ENCODE data around the gene SPG21.

Gene SPG21

GRCh38 chr15:64943512-64944225 lies 46.0 kb downstream of the SPG21 start:
- no peak for DNase-seq

GRCh38 chr15:64942356-64942755 lies 47.4 kb downstream of the SPG21 start:
- DNase-seq: no peak

DNA sequence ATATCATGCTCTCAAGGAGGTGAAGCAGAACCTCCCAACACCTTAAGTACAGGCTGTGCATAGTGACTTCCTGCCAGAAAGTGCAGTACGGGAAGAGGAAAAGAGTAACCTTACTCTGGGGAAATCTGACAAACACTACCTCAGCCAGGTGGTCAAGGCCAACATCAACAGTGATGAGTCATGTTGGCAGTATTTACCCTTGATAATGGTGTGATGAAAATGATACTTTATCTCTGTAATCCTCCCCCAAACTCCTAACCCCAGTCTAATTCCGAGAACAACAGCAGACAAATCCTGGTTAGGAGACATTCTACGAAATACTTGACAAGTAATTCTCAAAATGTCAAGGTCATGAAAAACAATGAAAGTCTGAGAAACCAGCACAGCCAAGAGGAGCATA lies 51.5 kb downstream of the SPG21 start:
- DNase-seq: no peak

DNA sequence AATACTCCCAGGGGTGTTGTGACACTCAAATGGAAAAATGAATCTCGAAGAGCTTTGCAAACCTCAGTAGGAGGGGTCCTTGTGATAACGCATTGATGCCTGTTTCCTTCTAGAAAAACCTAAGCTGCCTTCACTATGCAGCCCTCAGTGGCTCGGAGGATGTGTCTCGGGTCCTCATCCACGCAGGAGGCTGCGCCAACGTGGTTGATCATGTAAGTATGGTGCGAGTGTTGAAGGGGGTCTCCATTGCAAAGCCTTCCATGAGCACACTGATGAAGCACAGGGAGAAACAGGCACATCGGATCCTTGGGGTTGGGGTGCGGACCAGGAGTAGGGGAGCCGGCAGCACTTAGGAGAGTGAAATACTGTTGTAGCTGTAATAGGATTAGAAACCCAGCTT lies 55.7 kb downstream of the SPG21 start:
- DNase-seq: no peak

DNA sequence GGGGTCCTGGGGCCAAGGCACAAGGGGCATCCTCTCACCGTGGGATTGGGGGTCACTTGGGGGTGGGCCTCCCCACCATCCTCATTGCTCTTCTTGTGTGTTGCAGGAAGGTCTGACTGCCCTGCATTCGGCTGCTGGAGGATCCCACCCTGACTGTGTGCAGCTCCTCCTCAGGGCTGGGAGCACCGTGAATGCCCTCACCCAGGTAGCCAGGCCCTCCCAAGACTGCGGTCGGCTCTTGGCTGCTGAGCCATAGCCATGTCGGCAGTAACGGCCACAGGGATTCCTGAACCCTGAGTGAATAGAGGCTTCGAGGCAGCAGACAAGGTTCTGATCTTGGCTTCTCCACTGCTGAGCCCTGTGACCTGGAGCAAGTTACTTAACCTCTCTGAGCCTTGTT lies 58.3 kb downstream of the SPG21 start:
- DNase-seq: no peak

DNA sequence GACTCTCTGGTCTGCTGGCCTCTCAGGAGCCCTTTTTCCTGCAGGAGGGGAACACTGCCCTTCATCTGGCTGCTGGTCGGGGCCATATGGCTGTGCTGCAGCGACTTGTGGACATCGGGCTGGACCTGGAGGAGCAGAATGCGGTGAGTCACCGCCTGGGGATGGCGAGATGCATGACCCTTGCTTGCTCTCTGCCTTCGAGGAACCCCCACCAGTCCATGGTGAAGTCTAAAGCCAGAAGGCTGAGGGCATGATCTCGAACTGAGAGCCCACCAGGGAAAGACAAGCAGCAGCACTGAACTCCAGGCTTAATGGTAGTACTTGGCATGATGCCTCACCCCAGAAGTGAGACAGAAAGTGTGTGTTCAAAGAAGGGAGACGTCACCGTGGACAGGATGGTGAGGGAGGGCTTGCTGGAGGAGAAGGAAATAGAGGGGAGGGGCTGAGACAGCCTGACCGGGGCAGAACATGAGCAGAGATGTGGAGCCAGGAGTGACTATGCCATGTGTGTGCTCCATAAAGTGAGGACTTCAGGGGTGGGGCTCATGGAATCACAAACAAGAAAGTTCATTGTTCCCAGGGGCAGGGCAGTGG lies 58.8 kb downstream of the SPG21 start:
- no peak for DNase-seq

- no peak for DNase-seq
Measured at GRCh38 chr15:64930019-64930652, 59.6 kb downstream of the SPG21 start.

- DNase-seq: no peak
Measured at GRCh38 chr15:64928626-64929220, 61.0 kb downstream of the SPG21 start.

GRCh38 chr15:64926661-64927060 lies 63.1 kb downstream of the SPG21 start:
- DNase-seq: no peak

- no peak for DNase-seq
Measured at GRCh38 chr15:64925335-64926330, 64.1 kb downstream of the SPG21 start.

DNA sequence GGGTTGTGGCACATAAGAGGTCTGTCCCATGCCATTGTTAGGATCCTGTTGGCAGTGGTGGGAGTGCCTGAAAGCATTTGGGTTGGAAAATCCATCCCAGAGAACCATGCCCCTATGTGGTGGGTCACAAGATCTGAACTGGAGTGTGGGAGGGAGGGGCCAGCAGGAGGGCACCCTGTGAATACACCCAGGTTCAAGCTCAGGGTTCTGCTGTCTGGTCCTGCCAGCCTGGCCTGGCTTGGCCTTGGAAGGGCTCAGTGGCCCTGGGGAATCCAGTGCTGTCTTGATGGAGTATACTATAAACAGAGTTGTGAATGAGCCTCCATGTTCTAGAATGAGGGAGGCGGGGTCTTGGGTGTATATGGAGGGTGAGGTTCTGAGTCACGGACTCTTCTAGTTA lies 66.2 kb downstream of the SPG21 start:
- no peak for DNase-seq

GRCh38 chr15:64921711-64922110 lies 68.0 kb downstream of the SPG21 start:
- no peak for DNase-seq

DNA sequence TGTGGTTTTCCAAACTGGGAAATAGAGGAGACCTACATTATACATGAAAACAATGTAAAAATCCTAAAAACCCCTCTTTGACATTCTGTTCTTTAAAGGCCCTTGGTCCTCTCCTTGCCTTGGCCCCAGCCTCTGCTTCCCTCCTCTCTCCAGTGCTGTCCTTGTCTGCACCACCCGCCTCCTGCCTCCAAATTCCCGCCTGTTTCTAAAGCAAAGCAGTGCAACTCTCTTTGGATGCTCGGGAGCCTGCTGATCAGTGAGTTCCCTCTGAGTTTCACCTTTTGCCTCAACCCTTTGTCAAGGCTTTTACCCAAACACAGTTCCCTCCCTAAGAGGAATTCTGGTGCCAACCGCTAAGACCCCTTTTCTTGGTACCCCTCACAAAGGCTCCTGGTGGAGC lies 70.0 kb downstream of the SPG21 start:
- DNase-seq: no peak

GRCh38 chr15:64917211-64917610 lies 72.5 kb downstream of the SPG21 start:
- no peak for DNase-seq

- DNase-seq: no peak
Measured at GRCh38 chr15:64916365-64916764, 73.3 kb downstream of the SPG21 start.

- DNase-seq: no peak
Measured at GRCh38 chr15:64915518-64916227, 74.0 kb downstream of the SPG21 start.
